ENCODE results near the gene MCUB.

DNA sequence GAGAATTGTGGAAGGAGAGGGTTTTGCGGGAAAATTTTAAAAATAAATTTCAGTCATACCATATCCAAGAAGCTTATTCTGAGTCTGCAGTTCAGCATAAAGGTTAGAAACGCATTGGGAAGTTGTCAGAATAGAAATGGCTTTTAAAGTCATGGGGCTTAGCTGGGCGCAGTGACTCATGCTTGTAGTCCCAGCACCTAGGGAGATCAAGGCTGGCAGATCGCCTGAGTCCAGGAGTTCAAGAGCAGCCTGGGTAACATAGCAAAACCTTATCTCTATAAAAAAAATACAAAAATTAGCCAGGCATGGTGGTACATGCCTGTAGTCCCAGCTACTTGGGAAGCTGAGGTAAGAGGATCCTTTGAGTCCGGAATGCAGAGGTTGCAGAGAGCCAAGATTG lies 173.7 kb downstream of the MCUB start:
- TF ChIP-seq, protein P1, sequence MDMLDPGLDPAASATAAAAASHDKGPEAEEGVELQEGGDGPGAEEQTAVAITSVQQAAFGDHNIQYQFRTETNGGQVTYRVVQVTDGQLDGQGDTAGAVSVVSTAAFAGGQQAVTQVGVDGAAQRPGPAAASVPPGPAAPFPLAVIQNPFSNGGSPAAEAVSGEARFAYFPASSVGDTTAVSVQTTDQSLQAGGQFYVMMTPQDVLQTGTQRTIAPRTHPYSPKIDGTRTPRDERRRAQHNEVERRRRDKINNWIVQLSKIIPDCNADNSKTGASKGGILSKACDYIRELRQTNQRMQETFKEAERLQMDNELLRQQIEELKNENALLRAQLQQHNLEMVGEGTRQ (IDR thresholded peaks at IDR 0.05; ENCODE audit: low read depth, low read length), result no peak
- TF ChIP-seq, protein P1 (CRISPR knock-in tag; IDR thresholded peaks at IDR 0.05; ENCODE audit: borderline replicate concordance), result no peak
- TF ChIP-seq, protein P2, sequence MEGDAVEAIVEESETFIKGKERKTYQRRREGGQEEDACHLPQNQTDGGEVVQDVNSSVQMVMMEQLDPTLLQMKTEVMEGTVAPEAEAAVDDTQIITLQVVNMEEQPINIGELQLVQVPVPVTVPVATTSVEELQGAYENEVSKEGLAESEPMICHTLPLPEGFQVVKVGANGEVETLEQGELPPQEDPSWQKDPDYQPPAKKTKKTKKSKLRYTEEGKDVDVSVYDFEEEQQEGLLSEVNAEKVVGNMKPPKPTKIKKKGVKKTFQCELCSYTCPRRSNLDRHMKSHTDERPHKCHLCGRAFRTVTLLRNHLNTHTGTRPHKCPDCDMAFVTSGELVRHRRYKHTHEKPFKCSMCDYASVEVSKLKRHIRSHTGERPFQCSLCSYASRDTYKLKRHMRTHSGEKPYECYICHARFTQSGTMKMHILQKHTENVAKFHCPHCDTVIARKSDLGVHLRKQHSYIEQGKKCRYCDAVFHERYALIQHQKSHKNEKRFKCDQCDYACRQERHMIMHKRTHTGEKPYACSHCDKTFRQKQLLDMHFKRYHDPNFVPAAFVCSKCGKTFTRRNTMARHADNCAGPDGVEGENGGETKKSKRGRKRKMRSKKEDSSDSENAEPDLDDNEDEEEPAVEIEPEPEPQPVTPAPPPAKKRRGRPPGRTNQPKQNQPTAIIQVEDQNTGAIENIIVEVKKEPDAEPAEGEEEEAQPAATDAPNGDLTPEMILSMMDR (CRISPR knock-in tag; IDR thresholded peaks at IDR 0.05), result no peak
- TF ChIP-seq ZNF431 (CRISPR knock-in tag; IDR thresholded peaks at IDR 0.05; ENCODE audit: borderline replicate concordance, low read depth), result no peak
- no peak for TF ChIP-seq PTBP1 (IDR thresholded peaks at IDR 0.05; ENCODE audit: low read depth, low read length, poor library complexity, severe bottlenecking)
- TF ChIP-seq ATF7 (IDR thresholded peaks at IDR 0.05), result no peak
- TF ChIP-seq ATF7 (CRISPR knock-in tag; IDR thresholded peaks at IDR 0.05), result no peak
- no peak for TF ChIP-seq POLR2A (IDR thresholded peaks at IDR 0.05; ENCODE audit: insufficient read depth in 1 of 2, low read depth in 2 of 2, low read length in 2 of 2)
- TF ChIP-seq, protein P3, sequence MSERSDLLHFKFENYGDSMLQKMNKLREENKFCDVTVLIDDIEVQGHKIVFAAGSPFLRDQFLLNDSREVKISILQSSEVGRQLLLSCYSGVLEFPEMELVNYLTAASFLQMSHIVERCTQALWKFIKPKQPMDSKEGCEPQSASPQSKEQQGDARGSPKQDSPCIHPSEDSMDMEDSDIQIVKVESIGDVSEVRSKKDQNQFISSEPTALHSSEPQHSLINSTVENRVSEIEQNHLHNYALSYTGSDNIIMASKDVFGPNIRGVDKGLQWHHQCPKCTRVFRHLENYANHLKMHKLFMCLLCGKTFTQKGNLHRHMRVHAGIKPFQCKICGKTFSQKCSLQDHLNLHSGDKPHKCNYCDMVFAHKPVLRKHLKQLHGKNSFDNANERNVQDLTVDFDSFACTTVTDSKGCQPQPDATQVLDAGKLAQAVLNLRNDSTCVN (CRISPR knock-in tag; IDR thresholded peaks at IDR 0.05; ENCODE audit: borderline replicate concordance), result no peak
- no peak for TF ChIP-seq SP1 (IDR thresholded peaks at IDR 0.05)
- no peak for TF ChIP-seq SP1 (CRISPR knock-in tag; IDR thresholded peaks at IDR 0.05)
- TF ChIP-seq POLR2AphosphoS5 (IDR thresholded peaks at IDR 0.05; ENCODE audit: low read depth, low read length), result no peak
- no peak for TF ChIP-seq SIN3A (IDR thresholded peaks at IDR 0.05; ENCODE audit: borderline replicate concordance, low read depth, low read length)
- TF ChIP-seq, protein P4, sequence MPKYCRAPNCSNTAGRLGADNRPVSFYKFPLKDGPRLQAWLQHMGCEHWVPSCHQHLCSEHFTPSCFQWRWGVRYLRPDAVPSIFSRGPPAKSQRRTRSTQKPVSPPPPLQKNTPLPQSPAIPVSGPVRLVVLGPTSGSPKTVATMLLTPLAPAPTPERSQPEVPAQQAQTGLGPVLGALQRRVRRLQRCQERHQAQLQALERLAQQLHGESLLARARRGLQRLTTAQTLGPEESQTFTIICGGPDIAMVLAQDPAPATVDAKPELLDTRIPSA (CRISPR knock-in tag; IDR thresholded peaks at IDR 0.05; ENCODE audit: borderline replicate concordance), result no peak
- no peak for TF ChIP-seq ZMYM2 (CRISPR knock-in tag; IDR thresholded peaks at IDR 0.05)
- TF ChIP-seq EP300 (IDR thresholded peaks at IDR 0.05; ENCODE audit: low read depth in 2 of 2, low read length in 2 of 2), result no peak
- TF ChIP-seq EP300 (CRISPR knock-in tag; IDR thresholded peaks at IDR 0.05; ENCODE audit: borderline replicate concordance), result no peak
- TF ChIP-seq, protein P5, sequence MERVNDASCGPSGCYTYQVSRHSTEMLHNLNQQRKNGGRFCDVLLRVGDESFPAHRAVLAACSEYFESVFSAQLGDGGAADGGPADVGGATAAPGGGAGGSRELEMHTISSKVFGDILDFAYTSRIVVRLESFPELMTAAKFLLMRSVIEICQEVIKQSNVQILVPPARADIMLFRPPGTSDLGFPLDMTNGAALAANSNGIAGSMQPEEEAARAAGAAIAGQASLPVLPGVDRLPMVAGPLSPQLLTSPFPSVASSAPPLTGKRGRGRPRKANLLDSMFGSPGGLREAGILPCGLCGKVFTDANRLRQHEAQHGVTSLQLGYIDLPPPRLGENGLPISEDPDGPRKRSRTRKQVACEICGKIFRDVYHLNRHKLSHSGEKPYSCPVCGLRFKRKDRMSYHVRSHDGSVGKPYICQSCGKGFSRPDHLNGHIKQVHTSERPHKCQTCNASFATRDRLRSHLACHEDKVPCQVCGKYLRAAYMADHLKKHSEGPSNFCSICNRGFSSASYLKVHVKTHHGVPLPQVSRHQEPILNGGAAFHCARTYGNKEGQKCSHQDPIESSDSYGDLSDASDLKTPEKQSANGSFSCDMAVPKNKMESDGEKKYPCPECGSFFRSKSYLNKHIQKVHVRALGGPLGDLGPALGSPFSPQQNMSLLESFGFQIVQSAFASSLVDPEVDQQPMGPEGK (CRISPR knock-in tag; IDR thresholded peaks at IDR 0.05), result no peak
